GM18511 (cell line): ENCODE data around the gene RASSF4.

Experiments
- ATAC-seq: cut with Tn5 transposase; IDR thresholded peaks from one replicate; pipeline ENCODE4 v1.9.1; 2021; ENCODE audit warnings: mild to moderate bottlenecking, moderate library complexity; ENCODE audit not compliant: unreplicated experiment

Gene RASSF4

GRCh38 chr10:44985175-44985681 is 25.6 kb downstream of the RASSF4 start:
- no peak for ATAC-seq

- ATAC-seq: no peak
Measured at GRCh38 chr10:44986179-44986578, 26.6 kb downstream of the RASSF4 start.

- ATAC-seq: no peak
Measured at GRCh38 chr10:44986670-44987069, 27.1 kb downstream of the RASSF4 start.

GRCh38 chr10:44988957-44989585 is 29.5 kb downstream of the RASSF4 start:
- no peak for ATAC-seq

DNA sequence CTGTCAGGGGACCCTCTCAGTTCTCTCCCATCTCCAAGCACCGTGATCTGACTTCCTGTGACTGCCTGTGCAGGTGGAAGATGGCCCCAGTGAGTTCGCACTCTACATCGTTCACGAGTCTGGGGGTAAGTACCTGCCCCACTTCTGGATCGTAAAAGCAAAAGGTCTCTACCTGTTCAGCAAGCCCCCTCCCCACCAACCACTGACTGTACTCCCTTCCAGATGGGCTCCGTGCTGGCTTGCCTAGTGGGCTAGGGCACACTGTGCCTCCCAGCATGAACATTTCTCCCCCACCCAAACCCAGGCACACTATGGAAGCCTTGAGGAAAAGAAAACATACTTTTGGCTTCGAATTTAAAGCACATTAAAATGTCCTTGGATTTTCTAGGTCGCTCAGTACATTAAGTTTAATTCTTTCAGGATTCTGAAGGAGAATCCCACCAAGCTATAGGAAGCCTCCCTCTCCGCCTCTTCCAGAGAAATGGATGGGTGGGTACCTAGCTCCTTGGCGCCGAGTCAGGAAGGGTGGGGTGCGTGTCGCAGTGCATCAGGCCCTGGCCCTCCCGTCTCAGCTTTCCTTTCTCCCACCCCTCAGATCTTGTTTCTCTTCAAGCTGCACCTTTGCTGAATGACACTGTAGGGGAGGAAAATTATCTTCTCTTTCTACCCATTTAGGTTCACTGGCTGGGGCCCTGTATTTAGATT is 30.1 kb downstream of the RASSF4 start:
- ATAC-seq: no peak

DNA sequence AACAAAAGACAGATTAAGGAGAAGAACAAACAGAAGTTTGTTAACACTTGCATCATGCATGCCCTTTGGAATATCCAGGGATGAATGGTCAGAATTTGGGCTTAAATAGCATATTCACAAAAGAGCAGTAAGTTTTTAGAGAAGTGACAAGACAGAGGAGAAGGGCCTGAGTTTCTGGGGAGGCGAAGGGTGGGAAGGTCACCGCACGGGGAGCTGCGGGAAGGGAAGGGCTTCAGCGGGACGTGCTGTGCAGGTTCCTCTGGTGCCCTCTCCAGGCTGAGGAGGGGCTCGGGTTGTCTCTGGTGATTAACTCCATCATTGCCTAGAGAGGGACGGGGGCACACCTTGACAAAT is 30.7 kb downstream of the RASSF4 start:
- no peak for ATAC-seq

DNA sequence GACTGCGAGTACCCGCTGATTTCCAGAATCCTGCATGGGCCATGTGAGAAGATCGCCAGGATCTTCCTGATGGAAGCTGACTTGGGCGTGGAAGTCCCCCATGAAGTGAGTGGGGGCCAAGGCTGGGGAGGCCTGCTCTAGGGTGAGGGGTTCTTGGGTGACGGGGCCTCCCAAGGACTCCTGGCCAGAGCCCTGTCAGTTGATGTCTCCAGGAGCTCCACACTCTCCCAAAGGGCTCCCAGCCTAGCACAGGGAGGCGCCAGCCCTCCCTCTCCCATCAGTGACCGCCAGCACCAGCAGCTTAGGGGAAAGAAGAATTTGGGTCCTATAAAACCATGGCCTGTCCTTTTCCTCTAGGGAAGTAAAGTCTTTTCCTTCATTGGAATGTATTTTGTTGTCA is 31.4 kb downstream of the RASSF4 start:
- ATAC-seq: no peak

DNA sequence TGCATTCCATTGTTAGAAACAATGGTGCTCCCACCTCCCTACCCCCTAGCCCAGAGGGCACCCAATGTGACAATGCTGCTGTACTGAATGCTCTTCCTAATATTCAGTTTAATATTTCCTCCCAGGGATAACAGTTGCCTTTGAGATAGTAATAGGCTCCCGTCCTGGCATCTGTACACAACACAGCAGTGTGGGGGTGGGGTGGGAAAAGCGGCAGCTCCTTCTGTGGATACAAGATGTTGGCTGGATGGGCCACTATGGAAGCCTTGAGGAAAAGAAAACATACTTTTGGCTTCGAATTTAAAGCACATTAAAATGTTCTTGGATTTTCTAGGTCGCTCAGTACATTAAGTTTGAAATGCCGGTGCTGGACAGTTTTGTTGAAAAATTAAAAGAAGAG is 32.0 kb downstream of the RASSF4 start:
- no peak for ATAC-seq

DNA sequence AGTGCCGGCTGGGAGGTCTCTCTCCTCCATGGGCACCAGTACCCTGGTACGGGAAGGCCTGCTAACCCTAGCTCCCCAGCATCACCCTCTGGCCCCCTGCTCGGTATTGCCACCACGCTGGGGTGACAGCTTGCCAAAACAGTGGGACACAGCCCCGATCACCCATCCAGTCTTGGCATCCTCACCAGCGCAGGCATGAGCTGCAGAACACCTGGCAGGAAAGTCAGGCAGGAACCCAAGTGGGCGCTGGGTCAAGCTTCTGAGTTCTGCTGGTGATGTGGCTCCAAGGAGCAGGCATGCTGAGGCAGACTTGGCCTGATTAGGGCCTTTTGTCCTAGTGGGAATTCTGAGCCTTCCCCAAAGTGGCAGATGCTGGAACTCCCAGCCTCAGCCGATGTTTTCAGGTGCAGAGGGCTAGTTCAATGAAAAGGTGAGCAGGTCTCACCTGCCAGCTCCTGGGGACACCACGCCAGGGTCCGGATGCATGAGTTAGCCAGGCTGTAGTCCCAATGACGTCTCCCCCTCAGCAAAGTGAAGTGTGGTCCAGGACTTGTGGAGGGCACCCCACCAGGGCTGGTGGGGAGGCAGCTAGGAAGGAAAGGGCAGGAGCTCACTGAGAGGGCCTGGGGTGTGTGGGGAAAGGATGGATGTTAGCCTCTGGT is 32.6 kb downstream of the RASSF4 start:
- no peak for ATAC-seq

DNA sequence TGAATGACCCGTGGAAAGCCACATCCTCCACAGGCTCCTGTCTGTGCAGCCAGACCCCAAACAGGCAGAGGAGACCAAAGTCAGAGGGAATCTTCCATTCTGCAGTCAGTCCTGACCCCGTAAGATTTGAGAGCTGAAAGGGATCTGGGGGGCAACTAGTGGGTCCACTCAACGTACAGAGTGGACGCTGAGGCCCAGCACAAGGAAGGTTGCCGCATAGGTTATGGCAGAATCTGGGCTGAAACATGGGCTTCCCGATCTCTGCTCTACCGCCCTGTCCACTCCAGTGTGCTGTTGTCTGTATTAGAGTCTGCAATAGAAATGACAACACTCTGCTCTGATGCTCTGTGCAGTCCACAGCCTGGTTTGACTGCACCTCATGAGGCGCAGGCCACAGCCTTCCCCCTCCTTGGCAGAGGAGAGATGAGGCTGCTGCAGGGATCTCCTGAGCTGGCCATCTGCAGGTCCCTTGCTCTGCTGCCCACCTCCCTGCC is 33.2 kb downstream of the RASSF4 start:
- ATAC-seq: no peak

DNA sequence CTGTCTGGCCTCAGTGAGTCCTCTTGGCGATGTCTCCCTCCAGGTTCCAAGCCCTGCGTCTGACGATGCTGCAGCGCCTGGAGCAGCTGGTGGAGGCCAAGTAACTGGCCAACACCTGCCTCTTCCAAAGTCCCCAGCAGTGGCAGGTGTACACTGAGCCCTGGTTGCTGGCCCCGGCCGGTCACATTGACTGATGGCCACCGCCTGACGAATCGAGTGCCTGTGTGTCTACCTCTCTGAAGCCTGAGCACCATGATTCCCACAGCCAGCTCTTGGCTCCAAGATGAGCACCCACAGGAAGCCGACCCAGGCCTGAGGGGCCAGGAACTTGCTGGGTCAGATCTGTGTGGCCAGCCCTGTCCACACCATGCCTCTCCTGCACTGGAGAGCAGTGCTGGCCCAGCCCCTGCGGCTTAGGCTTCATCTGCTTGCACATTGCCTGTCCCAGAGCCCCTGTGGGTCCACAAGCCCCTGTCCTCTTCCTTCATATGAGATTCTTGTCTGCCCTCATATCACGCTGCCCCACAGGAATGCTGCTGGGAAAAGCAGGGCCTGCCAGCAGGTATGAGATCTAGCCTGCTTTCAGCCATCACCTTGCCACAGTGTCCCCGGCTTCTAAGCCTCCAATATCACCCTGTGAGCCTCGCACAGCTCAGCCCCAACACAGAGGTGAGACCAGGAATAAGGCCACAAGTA is 33.8 kb downstream of the RASSF4 start:
- ATAC-seq: no peak

DNA sequence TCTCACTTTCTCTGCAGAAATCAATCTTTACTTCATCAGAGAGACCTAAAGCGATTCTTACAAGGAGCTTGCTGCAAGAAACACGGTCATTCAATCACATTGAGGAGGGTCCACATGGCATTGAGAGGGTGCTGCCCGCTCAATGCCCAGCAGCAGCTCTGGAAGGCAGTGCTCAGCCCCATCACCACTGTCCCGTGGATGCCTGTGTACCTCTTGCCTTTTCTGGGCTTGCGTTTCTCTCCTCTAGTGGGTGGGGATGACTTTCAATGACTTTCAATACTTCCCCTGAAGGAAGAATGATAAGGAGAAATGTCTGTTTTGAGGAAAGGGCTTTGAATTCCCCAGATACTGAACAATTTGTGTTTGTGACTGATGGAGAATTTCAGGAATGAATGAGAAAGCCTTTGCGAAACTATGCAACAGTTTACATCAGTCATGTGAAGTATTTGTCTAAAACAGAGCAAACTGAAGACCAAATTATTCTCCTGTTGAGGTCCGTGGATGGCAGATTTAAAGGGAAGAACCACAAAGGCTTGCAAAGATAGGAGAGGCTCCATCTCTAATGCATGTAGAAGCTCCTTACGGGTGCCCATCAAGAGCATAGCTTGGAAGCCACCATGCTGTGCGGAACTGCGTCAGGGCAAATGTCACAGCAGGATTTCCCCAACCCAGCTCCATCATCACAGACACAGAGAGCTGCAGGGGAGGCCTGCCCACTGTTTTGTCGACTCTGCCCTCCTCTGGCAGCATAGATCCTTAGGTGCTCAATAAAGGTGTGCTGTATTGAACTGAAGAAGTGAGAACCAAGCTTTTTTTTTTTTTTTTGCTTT is 34.5 kb downstream of the RASSF4 start:
- no peak for ATAC-seq

GRCh38 chr10:44994752-44995530 is 35.3 kb downstream of the RASSF4 start:
- ATAC-seq: no peak

DNA sequence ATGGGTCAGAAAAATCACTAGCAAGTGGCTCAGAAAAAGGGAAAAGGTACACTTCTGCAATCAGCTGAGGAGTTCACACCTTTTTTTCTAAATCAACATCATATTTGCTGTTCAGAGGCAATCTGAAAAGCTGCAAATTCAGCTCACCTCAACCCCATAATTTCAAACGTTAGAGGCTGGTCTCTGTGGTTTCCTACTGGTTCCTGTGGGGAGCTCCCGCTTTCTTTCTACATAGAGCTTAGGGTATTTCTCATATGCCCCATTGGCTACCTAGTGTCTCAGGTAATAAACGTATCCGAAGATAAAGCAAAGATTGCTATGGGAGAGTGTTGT is 35.9 kb downstream of the RASSF4 start:
- no peak for ATAC-seq

DNA sequence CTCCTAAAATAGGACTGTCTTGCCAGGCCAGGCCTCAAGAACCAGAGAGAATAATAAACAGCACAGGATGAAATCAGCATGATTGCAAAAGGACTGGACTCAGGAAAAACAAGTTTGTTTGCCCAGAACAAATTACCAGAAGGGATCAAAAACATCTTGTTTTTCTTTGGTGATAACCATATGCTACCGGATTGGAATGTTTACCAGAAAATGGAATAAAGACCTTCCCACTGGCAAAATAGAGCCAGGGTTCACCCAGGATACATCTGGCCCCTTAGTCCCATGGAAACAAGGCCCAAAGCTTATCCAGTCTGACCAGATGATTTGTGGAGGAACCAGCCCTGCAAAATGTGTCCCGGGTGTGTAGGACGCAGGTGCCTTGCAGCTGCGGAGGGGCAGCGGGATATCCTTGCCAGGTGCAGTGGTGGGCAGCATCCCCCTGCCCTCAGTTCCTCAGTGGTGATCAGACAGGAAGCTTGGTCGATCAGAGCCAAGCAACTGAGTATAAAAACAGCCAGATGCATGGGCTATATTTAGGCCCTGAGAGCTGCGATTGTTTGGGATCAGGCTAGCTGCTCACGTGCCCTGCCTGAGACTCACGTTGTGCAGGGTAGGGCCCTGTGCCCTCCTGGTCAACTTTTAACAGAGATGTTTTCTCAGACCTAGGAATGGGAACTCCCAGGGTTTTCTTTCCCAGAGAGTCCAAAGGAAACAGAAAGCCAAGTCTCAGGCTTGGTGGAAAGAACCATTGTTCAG is 36.5 kb downstream of the RASSF4 start:
- no peak for ATAC-seq

- ATAC-seq: no peak
Measured at GRCh38 chr10:44997105-44997748, 37.6 kb downstream of the RASSF4 start.

DNA sequence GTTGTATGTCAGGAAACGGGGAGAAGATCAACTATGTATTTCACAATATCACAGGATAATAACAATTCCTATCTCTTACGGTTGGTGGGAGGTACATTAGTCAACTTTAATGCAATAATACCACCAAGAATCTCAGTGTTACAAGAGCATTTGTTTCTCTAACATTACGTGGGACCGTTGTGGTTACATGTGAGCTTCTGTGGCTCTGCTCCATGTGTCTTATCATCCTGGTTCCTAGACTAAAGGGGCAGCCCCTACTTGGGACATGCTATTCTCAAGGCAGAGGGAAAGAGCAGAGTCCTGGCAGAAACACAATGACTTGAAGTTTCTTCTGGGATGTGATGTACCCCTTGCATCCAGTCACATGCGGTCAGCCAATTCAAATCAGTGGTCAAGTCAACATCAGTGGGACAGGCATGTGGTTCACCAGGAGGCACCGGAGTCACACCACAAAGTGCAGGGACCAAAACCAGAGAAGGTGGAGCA is 38.6 kb downstream of the RASSF4 start:
- ATAC-seq: no peak

GRCh38 chr10:45000138-45000751 is 40.6 kb downstream of the RASSF4 start:
- ATAC-seq: peak; percentile 6
